HEK293 (cell line): ENCODE data around the gene ARMC5.

Source experiments
- GLIS1 ChIP-seq: fragments of 450-650 bp; formaldehyde crosslinking; IDR thresholded peaks from 2 replicates; pipeline ENCODE4 v1.5.1; 2016; ENCODE audit warnings: missing biosample characterization, missing genetic modification characterization
- REPIN1 ChIP-seq: fragments of 450-650 bp; formaldehyde crosslinking; IDR thresholded peaks from 2 replicates; pipeline ENCODE4 v1.5.1; 2017; ENCODE audit warnings: missing biosample characterization, missing genetic modification characterization, low read depth
- SCRT1 ChIP-seq: fragments of 450-650 bp; formaldehyde crosslinking; IDR thresholded peaks from 2 replicates; pipeline ENCODE4 v1.5.1; 2016; ENCODE audit warnings: missing biosample characterization, missing genetic modification characterization, borderline replicate concordance
- ZBTB48 ChIP-seq: fragments of 450-650 bp; formaldehyde crosslinking; IDR thresholded peaks from 2 replicates; pipeline ENCODE4 v1.5.1; 2016; ENCODE audit warnings: missing biosample characterization, missing genetic modification characterization
- ZNF23 ChIP-seq: fragments of 450-650 bp; formaldehyde crosslinking; IDR thresholded peaks from 2 replicates; pipeline ENCODE4 v1.5.1; 2016; ENCODE audit warnings: missing biosample characterization, missing genetic modification characterization, borderline replicate concordance
- ZNF24 ChIP-seq: fragments of 450-650 bp; formaldehyde crosslinking; IDR thresholded peaks from 2 replicates; pipeline ENCODE4 v1.5.1; 2016; ENCODE audit warnings: missing biosample characterization, missing genetic modification characterization
- ZNF391 ChIP-seq: fragments of 450-650 bp; formaldehyde crosslinking; IDR thresholded peaks from 2 replicates; pipeline ENCODE4 v1.5.1; 2016; ENCODE audit warnings: low read depth, missing biosample characterization, missing genetic modification characterization, borderline replicate concordance
- ZNF473 ChIP-seq: fragments of 450-650 bp; formaldehyde crosslinking; IDR thresholded peaks from 2 replicates; pipeline ENCODE4 v1.5.1; 2017; ENCODE audit warnings: missing biosample characterization, missing genetic modification characterization
- ZNF501 ChIP-seq: fragments of 450-650 bp; formaldehyde crosslinking; IDR thresholded peaks from 2 replicates; pipeline ENCODE4 v1.5.1; 2016; ENCODE audit warnings: missing biosample characterization, missing genetic modification characterization
- ZNF510 ChIP-seq: fragments of 450-650 bp; formaldehyde crosslinking; IDR thresholded peaks from 2 replicates; pipeline ENCODE4 v1.5.1; 2018; ENCODE audit warnings: mild to moderate bottlenecking, missing genetic modification characterization, missing biosample characterization; ENCODE audit not compliant: insufficient replicate concordance
- ZNF610 ChIP-seq: fragments of 450-650 bp; formaldehyde crosslinking; IDR thresholded peaks from 2 replicates; pipeline ENCODE4 v1.5.1; 2016; ENCODE audit warnings: missing biosample characterization, missing genetic modification characterization, borderline replicate concordance
- ZNF747 ChIP-seq: fragments of 450-650 bp; formaldehyde crosslinking; IDR thresholded peaks from 2 replicates; pipeline ENCODE4 v1.5.1; 2016; ENCODE audit warnings: missing biosample characterization, missing genetic modification characterization
- TF ChIP-seq, protein P1 (sequence below): fragments of 450-650 bp; formaldehyde crosslinking; IDR thresholded peaks from 2 replicates; pipeline ENCODE4; 2016; ENCODE audit warnings: missing biosample characterization, missing genetic modification characterization
- TF ChIP-seq, protein P2 (sequence below): fragments of 450-650 bp; formaldehyde crosslinking; IDR thresholded peaks from 2 replicates; pipeline ENCODE4 v1.5.1; 2017; ENCODE audit warnings: missing biosample characterization, mild to moderate bottlenecking, missing genetic modification characterization, moderate library complexity
- TF ChIP-seq, protein P3 (sequence below): fragments of 450-650 bp; formaldehyde crosslinking; IDR thresholded peaks from 2 replicates; pipeline ENCODE4 v1.5.1; 2016; ENCODE audit warnings: missing biosample characterization, missing genetic modification characterization
- TF ChIP-seq, protein P4 (sequence below): fragments of 450-650 bp; formaldehyde crosslinking; conservative IDR thresholded peaks from 2 replicates; pipeline ENCODE4 v1.5.1; 2016; ENCODE audit warnings: low read depth, missing biosample characterization, missing genetic modification characterization
- TF ChIP-seq, protein P5 (sequence below): fragments of 450-650 bp; formaldehyde crosslinking; IDR thresholded peaks from 2 replicates; pipeline ENCODE4 v1.5.1; 2017; ENCODE audit warnings: missing biosample characterization, missing genetic modification characterization
- TF ChIP-seq, protein P6 (sequence below): fragments of 450-650 bp; formaldehyde crosslinking; IDR thresholded peaks from 2 replicates; pipeline ENCODE4 v1.5.1; 2016; ENCODE audit warnings: missing biosample characterization, missing genetic modification characterization

ARMC5 gene

DNA sequence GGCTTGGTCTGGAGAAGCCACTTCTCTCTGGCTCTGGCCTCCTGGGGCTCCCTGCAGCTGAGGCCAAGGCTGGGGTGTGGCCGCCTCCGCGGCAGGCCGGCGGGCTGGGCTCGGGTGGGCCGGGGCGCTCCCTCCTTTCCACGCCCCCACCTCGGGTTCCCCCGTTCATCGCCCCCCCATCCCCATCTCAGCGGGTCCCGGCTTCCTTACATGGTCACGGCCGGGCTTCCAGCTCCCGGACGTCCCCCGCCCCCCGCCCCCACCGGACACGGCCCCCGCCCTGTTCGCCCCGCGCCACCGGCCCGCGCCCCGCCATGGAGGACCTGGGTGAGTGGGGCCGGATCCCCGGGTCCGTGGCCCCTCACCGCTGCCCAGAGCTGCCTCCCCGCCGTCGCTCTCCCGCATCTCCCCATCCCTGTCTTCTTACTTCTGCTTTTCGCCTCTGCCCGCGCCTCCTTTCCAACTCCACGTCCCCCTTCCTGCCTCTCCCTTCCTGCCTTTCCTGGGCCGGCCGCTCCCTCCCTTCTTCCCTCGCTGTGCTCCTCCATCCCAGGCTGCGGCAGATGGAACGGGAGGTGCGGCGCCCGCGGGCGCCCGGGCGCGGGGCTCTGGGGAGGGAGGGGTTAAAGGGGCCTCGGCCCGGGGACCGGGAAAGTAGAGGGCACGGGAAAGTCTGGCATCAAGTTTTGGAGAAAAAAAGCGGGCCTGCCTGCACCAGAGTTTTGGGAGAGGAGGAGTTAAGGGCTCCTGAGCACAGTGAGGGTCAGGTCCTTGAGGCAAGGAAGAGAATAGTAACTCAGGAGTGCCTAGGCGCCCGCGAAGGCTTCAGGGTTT, 12.8 kb downstream of the ARMC5 start, which contains the start of gene TGFB1I1 (continued):
- peak; percentile 38; the same call in 1 of the 2 replicates for TF ChIP-seq GLIS1 (tag by site-specific recombination)
- TF ChIP-seq ZNF747 (tag by site-specific recombination): no peak
- TF ChIP-seq, protein P1, sequence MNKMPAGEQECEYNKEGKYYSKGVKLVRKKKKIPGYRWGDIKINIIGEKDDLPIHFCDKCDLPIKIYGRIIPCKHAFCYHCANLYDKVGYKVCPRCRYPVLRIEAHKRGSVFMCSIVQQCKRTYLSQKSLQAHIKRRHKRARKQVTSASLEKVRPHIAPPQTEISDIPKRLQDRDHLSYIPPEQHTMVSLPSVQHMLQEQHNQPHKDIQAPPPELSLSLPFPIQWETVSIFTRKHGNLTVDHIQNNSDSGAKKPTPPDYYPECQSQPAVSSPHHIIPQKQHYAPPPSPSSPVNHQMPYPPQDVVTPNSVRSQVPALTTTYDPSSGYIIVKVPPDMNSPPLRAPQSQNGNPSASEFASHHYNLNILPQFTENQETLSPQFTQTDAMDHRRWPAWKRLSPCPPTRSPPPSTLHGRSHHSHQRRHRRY: no peak
- no peak for TF ChIP-seq SCRT1 (tag by site-specific recombination)
- no peak for TF ChIP-seq ZNF23 (tag by site-specific recombination)
- TF ChIP-seq, protein P2, sequence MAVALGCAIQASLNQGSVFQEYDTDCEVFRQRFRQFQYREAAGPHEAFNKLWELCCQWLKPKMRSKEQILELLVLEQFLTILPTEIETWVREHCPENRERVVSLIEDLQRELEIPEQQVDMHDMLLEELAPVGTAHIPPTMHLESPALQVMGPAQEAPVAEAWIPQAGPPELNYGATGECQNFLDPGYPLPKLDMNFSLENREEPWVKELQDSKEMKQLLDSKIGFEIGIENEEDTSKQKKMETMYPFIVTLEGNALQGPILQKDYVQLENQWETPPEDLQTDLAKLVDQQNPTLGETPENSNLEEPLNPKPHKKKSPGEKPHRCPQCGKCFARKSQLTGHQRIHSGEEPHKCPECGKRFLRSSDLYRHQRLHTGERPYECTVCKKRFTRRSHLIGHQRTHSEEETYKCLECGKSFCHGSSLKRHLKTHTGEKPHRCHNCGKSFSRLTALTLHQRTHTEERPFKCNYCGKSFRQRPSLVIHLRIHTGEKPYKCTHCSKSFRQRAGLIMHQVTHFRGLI: peak; percentile 27; the same call in 1 of the 2 replicates
- no peak for TF ChIP-seq ZNF501 (tag by site-specific recombination)
- TF ChIP-seq ZNF610: 0 out of 2 replicates have a peak, but pooled peaks have one; percentile 17
- TF ChIP-seq ZNF473 (tag by site-specific recombination): no peak
- no peak for TF ChIP-seq ZNF510 (tag by site-specific recombination)
- TF ChIP-seq ZNF391 (tag by site-specific recombination): no peak
- peak; percentile 77; the same call in 1 of the 2 replicates for TF ChIP-seq ZBTB48 (tag by site-specific recombination)
- no peak for TF ChIP-seq ZNF24 (tag by site-specific recombination)
- TF ChIP-seq, protein P3, sequence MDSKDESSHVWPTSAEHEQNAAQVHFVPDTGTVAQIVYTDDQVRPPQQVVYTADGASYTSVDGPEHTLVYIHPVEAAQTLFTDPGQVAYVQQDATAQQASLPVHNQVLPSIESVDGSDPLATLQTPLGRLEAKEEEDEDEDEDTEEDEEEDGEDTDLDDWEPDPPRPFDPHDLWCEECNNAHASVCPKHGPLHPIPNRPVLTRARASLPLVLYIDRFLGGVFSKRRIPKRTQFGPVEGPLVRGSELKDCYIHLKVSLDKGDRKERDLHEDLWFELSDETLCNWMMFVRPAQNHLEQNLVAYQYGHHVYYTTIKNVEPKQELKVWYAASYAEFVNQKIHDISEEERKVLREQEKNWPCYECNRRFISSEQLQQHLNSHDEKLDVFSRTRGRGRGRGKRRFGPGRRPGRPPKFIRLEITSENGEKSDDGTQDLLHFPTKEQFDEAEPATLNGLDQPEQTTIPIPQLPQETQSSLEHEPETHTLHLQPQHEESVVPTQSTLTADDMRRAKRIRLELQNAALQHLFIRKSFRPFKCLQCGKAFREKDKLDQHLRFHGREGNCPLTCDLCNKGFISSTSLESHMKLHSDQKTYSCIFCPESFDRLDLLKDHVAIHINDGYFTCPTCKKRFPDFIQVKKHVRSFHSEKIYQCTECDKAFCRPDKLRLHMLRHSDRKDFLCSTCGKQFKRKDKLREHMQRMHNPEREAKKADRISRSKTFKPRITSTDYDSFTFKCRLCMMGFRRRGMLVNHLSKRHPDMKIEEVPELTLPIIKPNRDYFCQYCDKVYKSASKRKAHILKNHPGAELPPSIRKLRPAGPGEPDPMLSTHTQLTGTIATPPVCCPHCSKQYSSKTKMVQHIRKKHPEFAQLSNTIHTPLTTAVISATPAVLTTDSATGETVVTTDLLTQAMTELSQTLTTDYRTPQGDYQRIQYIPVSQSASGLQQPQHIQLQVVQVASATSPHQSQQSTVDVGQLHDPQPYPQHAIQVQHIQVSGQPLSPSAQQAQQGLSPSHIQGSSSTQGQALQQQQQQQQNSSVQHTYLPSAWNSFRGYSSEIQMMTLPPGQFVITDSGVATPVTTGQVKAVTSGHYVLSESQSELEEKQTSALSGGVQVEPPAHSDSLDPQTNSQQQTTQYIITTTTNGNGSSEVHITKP (tag by site-specific recombination): peak; percentile 32; the same call in 1 of the 2 replicates
- TF ChIP-seq, protein P4, sequence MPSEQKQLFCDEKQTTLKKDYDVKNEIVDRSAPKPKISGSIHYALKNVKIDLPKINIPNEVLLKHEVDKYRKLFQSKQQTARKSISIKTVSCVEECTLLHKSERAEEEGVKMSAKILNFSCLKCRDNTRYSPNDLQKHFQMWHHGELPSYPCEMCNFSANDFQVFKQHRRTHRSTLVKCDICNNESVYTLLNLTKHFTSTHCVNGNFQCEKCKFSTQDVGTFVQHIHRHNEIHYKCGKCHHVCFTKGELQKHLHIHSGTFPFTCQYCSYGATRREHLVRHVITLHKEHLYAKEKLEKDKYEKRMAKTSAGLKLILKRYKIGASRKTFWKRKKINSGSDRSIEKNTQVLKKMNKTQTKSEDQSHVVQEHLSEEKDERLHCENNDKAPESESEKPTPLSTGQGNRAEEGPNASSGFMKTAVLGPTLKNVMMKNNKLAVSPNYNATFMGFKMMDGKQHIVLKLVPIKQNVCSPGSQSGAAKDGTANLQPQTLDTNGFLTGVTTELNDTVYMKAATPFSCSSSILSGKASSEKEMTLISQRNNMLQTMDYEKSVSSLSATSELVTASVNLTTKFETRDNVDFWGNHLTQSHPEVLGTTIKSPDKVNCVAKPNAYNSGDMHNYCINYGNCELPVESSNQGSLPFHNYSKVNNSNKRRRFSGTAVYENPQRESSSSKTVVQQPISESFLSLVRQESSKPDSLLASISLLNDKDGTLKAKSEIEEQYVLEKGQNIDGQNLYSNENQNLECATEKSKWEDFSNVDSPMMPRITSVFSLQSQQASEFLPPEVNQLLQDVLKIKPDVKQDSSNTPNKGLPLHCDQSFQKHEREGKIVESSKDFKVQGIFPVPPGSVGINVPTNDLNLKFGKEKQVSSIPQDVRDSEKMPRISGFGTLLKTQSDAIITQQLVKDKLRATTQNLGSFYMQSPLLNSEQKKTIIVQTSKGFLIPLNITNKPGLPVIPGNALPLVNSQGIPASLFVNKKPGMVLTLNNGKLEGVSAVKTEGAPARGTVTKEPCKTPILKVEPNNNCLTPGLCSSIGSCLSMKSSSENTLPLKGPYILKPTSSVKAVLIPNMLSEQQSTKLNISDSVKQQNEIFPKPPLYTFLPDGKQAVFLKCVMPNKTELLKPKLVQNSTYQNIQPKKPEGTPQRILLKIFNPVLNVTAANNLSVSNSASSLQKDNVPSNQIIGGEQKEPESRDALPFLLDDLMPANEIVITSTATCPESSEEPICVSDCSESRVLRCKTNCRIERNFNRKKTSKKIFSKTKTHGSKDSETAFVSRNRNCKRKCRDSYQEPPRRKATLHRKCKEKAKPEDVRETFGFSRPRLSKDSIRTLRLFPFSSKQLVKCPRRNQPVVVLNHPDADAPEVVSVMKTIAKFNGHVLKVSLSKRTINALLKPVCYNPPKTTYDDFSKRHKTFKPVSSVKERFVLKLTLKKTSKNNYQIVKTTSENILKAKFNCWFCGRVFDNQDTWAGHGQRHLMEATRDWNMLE (tag by site-specific recombination): no peak
- TF ChIP-seq, protein P5, sequence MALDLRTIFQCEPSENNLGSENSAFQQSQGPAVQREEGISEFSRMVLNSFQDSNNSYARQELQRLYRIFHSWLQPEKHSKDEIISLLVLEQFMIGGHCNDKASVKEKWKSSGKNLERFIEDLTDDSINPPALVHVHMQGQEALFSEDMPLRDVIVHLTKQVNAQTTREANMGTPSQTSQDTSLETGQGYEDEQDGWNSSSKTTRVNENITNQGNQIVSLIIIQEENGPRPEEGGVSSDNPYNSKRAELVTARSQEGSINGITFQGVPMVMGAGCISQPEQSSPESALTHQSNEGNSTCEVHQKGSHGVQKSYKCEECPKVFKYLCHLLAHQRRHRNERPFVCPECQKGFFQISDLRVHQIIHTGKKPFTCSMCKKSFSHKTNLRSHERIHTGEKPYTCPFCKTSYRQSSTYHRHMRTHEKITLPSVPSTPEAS (tag by site-specific recombination): no peak
- TF ChIP-seq, protein P6, sequence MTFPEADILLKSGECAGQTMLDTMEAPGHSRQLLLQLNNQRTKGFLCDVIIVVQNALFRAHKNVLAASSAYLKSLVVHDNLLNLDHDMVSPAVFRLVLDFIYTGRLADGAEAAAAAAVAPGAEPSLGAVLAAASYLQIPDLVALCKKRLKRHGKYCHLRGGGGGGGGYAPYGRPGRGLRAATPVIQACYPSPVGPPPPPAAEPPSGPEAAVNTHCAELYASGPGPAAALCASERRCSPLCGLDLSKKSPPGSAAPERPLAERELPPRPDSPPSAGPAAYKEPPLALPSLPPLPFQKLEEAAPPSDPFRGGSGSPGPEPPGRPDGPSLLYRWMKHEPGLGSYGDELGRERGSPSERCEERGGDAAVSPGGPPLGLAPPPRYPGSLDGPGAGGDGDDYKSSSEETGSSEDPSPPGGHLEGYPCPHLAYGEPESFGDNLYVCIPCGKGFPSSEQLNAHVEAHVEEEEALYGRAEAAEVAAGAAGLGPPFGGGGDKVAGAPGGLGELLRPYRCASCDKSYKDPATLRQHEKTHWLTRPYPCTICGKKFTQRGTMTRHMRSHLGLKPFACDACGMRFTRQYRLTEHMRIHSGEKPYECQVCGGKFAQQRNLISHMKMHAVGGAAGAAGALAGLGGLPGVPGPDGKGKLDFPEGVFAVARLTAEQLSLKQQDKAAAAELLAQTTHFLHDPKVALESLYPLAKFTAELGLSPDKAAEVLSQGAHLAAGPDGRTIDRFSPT (tag by site-specific recombination): no peak
- no peak for TF ChIP-seq REPIN1 (tag by site-specific recombination)
